GM12878 (cell line): ENCODE data around the gene EPHB1.

Experiments
- CTCF ChIP-seq, 3 experiments: IDR thresholded peaks in 2 of 3; conservative IDR thresholded peaks in 1 of 3; 2 replicates each; pipeline ENCODE4 v1.5.1; 2011; ENCODE audit warnings: low read depth in 3 of 3, low read length in 3 of 3, mild to moderate bottlenecking in 3 of 3, control low read depth in 2 of 3, moderate library complexity in 2 of 3, inconsistent platforms in 1 of 3, mixed read lengths in 1 of 3; ENCODE audit not compliant: control insufficient read depth in 2 of 3, insufficient read depth in 1 of 3; ENCODE audit errors: extremely low read depth in 1 of 3
- EZH2 ChIP-seq: IDR thresholded peaks from 2 replicates; pipeline ENCODE4 v1.6.1; 2012; ENCODE audit warnings: low read depth, mild to moderate bottlenecking, control low read depth, inconsistent platforms, low read length, borderline replicate concordance; ENCODE audit not compliant: control insufficient read depth
- NR2C2 ChIP-seq: IDR thresholded peaks from 2 replicates; pipeline ENCODE4 v1.6.1; 2011; ENCODE audit warnings: borderline replicate concordance, low read depth; ENCODE audit not compliant: control insufficient read depth, insufficient read length
- NRF1 ChIP-seq: conservative IDR thresholded peaks from 2 replicates; pipeline ENCODE4 v1.6.1; 2011; ENCODE audit warnings: mild to moderate bottlenecking, low read depth, low read length, improper control_type of control experiment
- POLR2AphosphoS5 ChIP-seq: IDR thresholded peaks from 2 replicates; pipeline ENCODE4 v1.6.1; 2011; ENCODE audit warnings: mild to moderate bottlenecking, low read length, inconsistent platforms
- SRF ChIP-seq, 2 experiments: IDR thresholded peaks; 2 replicates each; pipeline ENCODE4 v1.6.1; 2011; ENCODE audit warnings: low read depth in 2 of 2, low read length in 2 of 2, mild to moderate bottlenecking in 1 of 2, moderate library complexity in 1 of 2
- USF1 ChIP-seq: IDR thresholded peaks from 2 replicates; pipeline ENCODE4 v1.6.1; 2011; ENCODE audit warnings: borderline replicate concordance, low read depth, mild to moderate bottlenecking, moderate library complexity, mixed read lengths, low read length; ENCODE audit not compliant: insufficient read depth; ENCODE audit errors: extremely low read length
- ZNF384 ChIP-seq: IDR thresholded peaks from 2 replicates; pipeline ENCODE4 v1.6.1; 2012; ENCODE audit warnings: low read depth, mild to moderate bottlenecking, low read length, improper control_type of control experiment, borderline replicate concordance
- ZNF687 ChIP-seq: fragments of 450-650 bp; IDR thresholded peaks from 2 replicates; pipeline ENCODE4 v1.6.1; 2017; ENCODE audit warnings: mild to moderate bottlenecking, moderate library complexity

GRCh38 chr3:134894533-134894932, 99.5 kb downstream of the EPHB1 start:
- TF ChIP-seq POLR2AphosphoS5, result no peak
- no peak for TF ChIP-seq NRF1
- no peak for TF ChIP-seq CTCF (IDR thresholded peaks at IDR 0.05 in 2 of 3, conservative IDR thresholded peaks at IDR 0.05 in 1 of 3; ENCODE audit: control insufficient read depth in 2 of 3, extremely low read depth in 1 of 3, insufficient read depth in 1 of 3, low read depth in 3 of 3, low read length in 3 of 3)
- TF ChIP-seq ZNF384, result no peak
- no peak for TF ChIP-seq EZH2
- TF ChIP-seq ZNF687, result no peak
- no peak for TF ChIP-seq NR2C2
- TF ChIP-seq USF1, result no peak
- no peak for TF ChIP-seq SRF (IDR thresholded peaks at IDR 0.05; ENCODE audit: low read depth in 2 of 2, low read length in 2 of 2)
